Dermis blood vessel endothelial cell (primary cell): ENCODE data around the gene PPP2R5C. TPM values are rescaled to one million over a fixed set of nuclear protein-coding genes. Genes with fewer than 3 reads are reported as not detected.
"Not testable (repeated sequence)": the region's sequence is repeated elsewhere in the genome, so short reads cannot be mapped to it uniquely, and the experiment has no call there.

Experiments used
- DNase-seq: peaks from one replicate; pipeline ENCODE4 v3.0.0; 2010
- total RNA-seq: library from RNA; depleted of rRNA; stranded (reverse); fragments of >200 nt; gene quantifications from 2 replicates; pipeline ENCODE4 v1.2.3, GENCODE V29; 2014

The PPP2R5C gene
- 80.8 and 88.9 TPM in 2 replicates for total RNA-seq

GRCh38 chr14:101761032-101761880 is at the start of gene PPP2R5C:
Gene PPP2R5C (plus strand): TSS chr14:101761709. CDS start chr14:101761894, 185 bp downstream.
- peak; percentile 93 for DNase-seq

- DNase-seq: not testable (repeated sequence)
Observed at GRCh38 chr14:101711857-101712233, 49.7 kb upstream of the PPP2R5C start.

- DNase-seq: not testable (repeated sequence)
Observed at GRCh38 chr14:101712341-101712740, 49.2 kb upstream of the PPP2R5C start.

- DNase-seq: not testable (repeated sequence)
Observed at GRCh38 chr14:101713091-101713490, 48.4 kb upstream of the PPP2R5C start.

- no peak for DNase-seq
Observed at GRCh38 chr14:101713621-101714349, 47.7 kb upstream of the PPP2R5C start.

GRCh38 chr14:101714394-101714793 is 47.1 kb upstream of the PPP2R5C start:
- no peak for DNase-seq

- no peak for DNase-seq
Observed at GRCh38 chr14:101715210-101716076, 46.1 kb upstream of the PPP2R5C start.

- DNase-seq: no peak
Observed at GRCh38 chr14:101716077-101716950, 45.2 kb upstream of the PPP2R5C start.

GRCh38 chr14:101716956-101717662 is 44.4 kb upstream of the PPP2R5C start:
- DNase-seq: no peak

- no peak for DNase-seq
Observed at GRCh38 chr14:101717663-101718490, 43.6 kb upstream of the PPP2R5C start.

- DNase-seq: no peak
Observed at GRCh38 chr14:101719045-101719645, 42.4 kb upstream of the PPP2R5C start.

GRCh38 chr14:101719708-101720107 is 41.8 kb upstream of the PPP2R5C start:
- DNase-seq: no peak

GRCh38 chr14:101721111-101721510 is 40.4 kb upstream of the PPP2R5C start:
- no peak for DNase-seq

GRCh38 chr14:101721951-101722661 is 39.4 kb upstream of the PPP2R5C start:
- peak; percentile 81 for DNase-seq

- DNase-seq: no peak
Observed at GRCh38 chr14:101723061-101723595, 38.4 kb upstream of the PPP2R5C start.

GRCh38 chr14:101725652-101726051 is 35.9 kb upstream of the PPP2R5C start:
- not testable (repeated sequence) for DNase-seq

GRCh38 chr14:101726295-101726953 is 35.1 kb upstream of the PPP2R5C start:
- DNase-seq: no peak

- DNase-seq: no peak
Observed at GRCh38 chr14:101726954-101727302, 34.6 kb upstream of the PPP2R5C start.
